Measurements from ENCODE around the gene FGF23. TPM values are rescaled to one million over a fixed set of nuclear protein-coding genes. Genes with fewer than 3 reads are reported as not detected.
A peak's percentile ranks its signal among the peaks of the same experiment; 100 is the strongest.

The FGF23 gene
- polyA plus RNA-seq, 3 donors = not detected

GRCh38 chr12:4402996-4403395 lies 23.5 kb upstream of the FGF23 start:
- WGBS (ENCODE audit: insufficient coverage) = no CpG with 5 or more reads among the region's 4 CpGs
- H3K36me3 ChIP-seq (replicated peaks in 1 of 2; ENCODE audit: control insufficient read depth in 1 of 2, insufficient read depth in 2 of 2, low read length in 2 of 2) = no peaks in the 10 kb centered on the region
- no peak overlapping the region for H2AFZ ChIP-seq (ENCODE audit: insufficient read depth, low read depth, low read length, poor library complexity, severe bottlenecking)
- no peaks in the 10 kb centered on the region for H3K4me1 ChIP-seq (ENCODE audit: control insufficient read depth in 1 of 2, insufficient read depth in 2 of 2, low read length in 2 of 2)
- H3K27ac Mint-ChIP-seq = no peak overlapping the region
- peaks cover 0 to 3% (median 0%) of the 10 kb centered on the region in 7 donors for H3K9me3 Mint-ChIP-seq
- H4K20me1 ChIP-seq (ENCODE audit: insufficient read depth, low read length) = no peaks in the 10 kb centered on the region
- no peak for DNase-seq
- H3K27me3 ChIP-seq (ENCODE audit: control insufficient read depth in 2 of 2, insufficient read depth in 2 of 2, low read length in 2 of 2) = no peaks in the 10 kb centered on the region
- H3K4me1 Mint-ChIP-seq = no peaks in the 10 kb centered on the region
- no peak overlapping the region for H3K27ac ChIP-seq (ENCODE audit: low read depth in 1 of 2, low read length in 2 of 2)
- intact Hi-C loops (cut with micrococcal nuclease) = no loop called here
- no peak overlapping the region for H3K9ac ChIP-seq (ENCODE audit: insufficient read depth, low read length, poor library complexity, severe bottlenecking)
- no peak for TF ChIP-seq CTCF (IDR thresholded peaks at IDR 0.05)
- H3K36me3 Mint-ChIP-seq = no peaks in the 10 kb centered on the region
- H3K4me3 ChIP-seq (replicated peaks in 1 of 3; ENCODE audit: low read depth in 2 of 3, low read length in 3 of 3) = no peak overlapping the region
- no peak overlapping the region for H3K4me3 Mint-ChIP-seq
- no peaks in the 10 kb centered on the region for H3K79me2 ChIP-seq (ENCODE audit: insufficient read depth, low read length)
- H3K4me2 ChIP-seq (replicated peaks; ENCODE audit: extremely low read depth, low read length, poor library complexity, severe bottlenecking) = no peak overlapping the region
- H3K27me3 Mint-ChIP-seq (ENCODE audit: low read depth in 3 of 3) = peaks cover 9 to 11% (median 9%) of the 10 kb centered on the region in 3 donors
- H3K9me3 ChIP-seq (replicated peaks in 1 of 2; ENCODE audit: control insufficient read depth in 1 of 2, insufficient read depth in 1 of 2, low read length in 2 of 2) = no peaks in the 10 kb centered on the region

- Mint-ChIP-seq H3K27me3 (ENCODE audit: low read depth in 3 of 3) (peaks cover 9 to 11% (median 9%) of the 10 kb centered on the region in 3 donors), H3K27ac (no peak overlapping the region), H3K9me3 (peaks cover 0 to 3% (median 0%) of the 10 kb centered on the region in 7 donors), H3K4me1 (no peaks in the 10 kb centered on the region), H3K4me3 (peak overlapping the region in 1 of 2 donors; percentile 3), H3K36me3 (no peaks in the 10 kb centered on the region)
- Histone ChIP-seq H3K27me3 (ENCODE audit: control insufficient read depth in 2 of 2, insufficient read depth in 2 of 2, low read length in 2 of 2) (no peaks in the 10 kb centered on the region), H3K4me2 (replicated peaks; ENCODE audit: extremely low read depth, low read length, poor library complexity, severe bottlenecking) (no peak overlapping the region), H3K9me3 (replicated peaks in 1 of 2; ENCODE audit: control insufficient read depth in 1 of 2, insufficient read depth in 1 of 2, low read length in 2 of 2) (no peaks in the 10 kb centered on the region), H3K9ac (ENCODE audit: insufficient read depth, low read length, poor library complexity, severe bottlenecking) (no peak overlapping the region), H3K27ac (ENCODE audit: low read depth in 1 of 2, low read length in 2 of 2) (no peak overlapping the region), H3K79me2 (ENCODE audit: insufficient read depth, low read length) (no peaks in the 10 kb centered on the region), H2AFZ (ENCODE audit: insufficient read depth, low read depth, low read length, poor library complexity, severe bottlenecking) (no peak overlapping the region), H3K4me1 (ENCODE audit: control insufficient read depth in 1 of 2, insufficient read depth in 2 of 2, low read length in 2 of 2) (no peaks in the 10 kb centered on the region), H4K20me1 (ENCODE audit: insufficient read depth, low read length) (no peaks in the 10 kb centered on the region), H3K4me3 (replicated peaks in 1 of 3; ENCODE audit: low read depth in 2 of 3, low read length in 3 of 3) (no peak overlapping the region), H3K36me3 (replicated peaks in 1 of 2; ENCODE audit: control insufficient read depth in 1 of 2, insufficient read depth in 2 of 2, low read length in 2 of 2) (no peaks in the 10 kb centered on the region)
- no peak for DNase-seq
- no peak for TF ChIP-seq CTCF (IDR thresholded peaks at IDR 0.05)
- intact Hi-C loops (cut with micrococcal nuclease) = no loop called here
- no CpG with 5 or more reads among the region's 3 CpGs for WGBS (ENCODE audit: insufficient coverage)
Observed at GRCh38 chr12:4401117-4401516, 21.6 kb upstream of the FGF23 start.
